ENCODE measurements around the gene RHOC.

The RHOC gene

DNA sequence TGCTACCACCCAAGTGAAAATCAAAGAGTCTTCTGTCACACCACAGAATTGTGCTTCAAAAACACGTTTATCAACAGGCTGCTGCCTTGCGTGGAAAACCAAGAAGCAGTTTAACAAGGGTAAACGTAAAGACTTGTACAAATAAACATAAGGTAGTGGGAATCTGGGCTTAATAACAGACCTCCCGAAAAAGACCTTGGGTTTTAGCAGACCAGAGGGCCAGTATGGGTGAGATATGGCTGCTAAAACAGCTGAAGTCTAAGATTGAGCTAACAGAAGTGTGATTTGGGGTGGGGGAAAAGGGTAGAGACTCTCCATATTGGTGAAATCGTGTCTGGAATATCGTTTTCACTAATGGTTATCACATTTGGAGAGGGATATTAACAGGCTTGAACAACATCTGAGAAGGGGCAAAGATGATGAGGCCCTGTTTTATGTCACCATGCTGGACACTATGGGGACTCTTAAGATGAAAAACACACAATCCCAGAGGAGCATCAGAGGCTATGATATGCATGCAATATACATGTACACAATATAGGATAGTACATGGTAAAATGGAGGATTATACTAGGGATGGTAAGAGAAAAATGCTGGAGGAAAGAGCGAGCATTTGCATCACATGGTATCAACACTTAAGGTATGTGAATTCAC is 31.1 kb downstream of the RHOC start:
- TF ChIP-seq POLR2AphosphoS5 (IDR thresholded peaks at IDR 0.05; ENCODE audit: low read depth), result no peak
- TF ChIP-seq, protein P1, sequence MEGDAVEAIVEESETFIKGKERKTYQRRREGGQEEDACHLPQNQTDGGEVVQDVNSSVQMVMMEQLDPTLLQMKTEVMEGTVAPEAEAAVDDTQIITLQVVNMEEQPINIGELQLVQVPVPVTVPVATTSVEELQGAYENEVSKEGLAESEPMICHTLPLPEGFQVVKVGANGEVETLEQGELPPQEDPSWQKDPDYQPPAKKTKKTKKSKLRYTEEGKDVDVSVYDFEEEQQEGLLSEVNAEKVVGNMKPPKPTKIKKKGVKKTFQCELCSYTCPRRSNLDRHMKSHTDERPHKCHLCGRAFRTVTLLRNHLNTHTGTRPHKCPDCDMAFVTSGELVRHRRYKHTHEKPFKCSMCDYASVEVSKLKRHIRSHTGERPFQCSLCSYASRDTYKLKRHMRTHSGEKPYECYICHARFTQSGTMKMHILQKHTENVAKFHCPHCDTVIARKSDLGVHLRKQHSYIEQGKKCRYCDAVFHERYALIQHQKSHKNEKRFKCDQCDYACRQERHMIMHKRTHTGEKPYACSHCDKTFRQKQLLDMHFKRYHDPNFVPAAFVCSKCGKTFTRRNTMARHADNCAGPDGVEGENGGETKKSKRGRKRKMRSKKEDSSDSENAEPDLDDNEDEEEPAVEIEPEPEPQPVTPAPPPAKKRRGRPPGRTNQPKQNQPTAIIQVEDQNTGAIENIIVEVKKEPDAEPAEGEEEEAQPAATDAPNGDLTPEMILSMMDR (IDR thresholded peaks at IDR 0.05; ENCODE audit: insufficient read depth, low read length), result no peak
- TF ChIP-seq, protein P2, sequence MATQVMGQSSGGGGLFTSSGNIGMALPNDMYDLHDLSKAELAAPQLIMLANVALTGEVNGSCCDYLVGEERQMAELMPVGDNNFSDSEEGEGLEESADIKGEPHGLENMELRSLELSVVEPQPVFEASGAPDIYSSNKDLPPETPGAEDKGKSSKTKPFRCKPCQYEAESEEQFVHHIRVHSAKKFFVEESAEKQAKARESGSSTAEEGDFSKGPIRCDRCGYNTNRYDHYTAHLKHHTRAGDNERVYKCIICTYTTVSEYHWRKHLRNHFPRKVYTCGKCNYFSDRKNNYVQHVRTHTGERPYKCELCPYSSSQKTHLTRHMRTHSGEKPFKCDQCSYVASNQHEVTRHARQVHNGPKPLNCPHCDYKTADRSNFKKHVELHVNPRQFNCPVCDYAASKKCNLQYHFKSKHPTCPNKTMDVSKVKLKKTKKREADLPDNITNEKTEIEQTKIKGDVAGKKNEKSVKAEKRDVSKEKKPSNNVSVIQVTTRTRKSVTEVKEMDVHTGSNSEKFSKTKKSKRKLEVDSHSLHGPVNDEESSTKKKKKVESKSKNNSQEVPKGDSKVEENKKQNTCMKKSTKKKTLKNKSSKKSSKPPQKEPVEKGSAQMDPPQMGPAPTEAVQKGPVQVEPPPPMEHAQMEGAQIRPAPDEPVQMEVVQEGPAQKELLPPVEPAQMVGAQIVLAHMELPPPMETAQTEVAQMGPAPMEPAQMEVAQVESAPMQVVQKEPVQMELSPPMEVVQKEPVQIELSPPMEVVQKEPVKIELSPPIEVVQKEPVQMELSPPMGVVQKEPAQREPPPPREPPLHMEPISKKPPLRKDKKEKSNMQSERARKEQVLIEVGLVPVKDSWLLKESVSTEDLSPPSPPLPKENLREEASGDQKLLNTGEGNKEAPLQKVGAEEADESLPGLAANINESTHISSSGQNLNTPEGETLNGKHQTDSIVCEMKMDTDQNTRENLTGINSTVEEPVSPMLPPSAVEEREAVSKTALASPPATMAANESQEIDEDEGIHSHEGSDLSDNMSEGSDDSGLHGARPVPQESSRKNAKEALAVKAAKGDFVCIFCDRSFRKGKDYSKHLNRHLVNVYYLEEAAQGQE (IDR thresholded peaks at IDR 0.05; ENCODE audit: insufficient replicate concordance, low read depth), result no peak
- no peak for TF ChIP-seq SPI1 (IDR thresholded peaks at IDR 0.05; ENCODE audit: borderline replicate concordance, low read depth)
- TF ChIP-seq GABPA (IDR thresholded peaks at IDR 0.05; ENCODE audit: low read depth), result no peak
- Histone ChIP-seq H3K4me3 (replicated peaks; ENCODE audit: insufficient read depth, low read length) (no peak overlapping the region; the same call in 1 of the 2 replicates), H3K27me3 (ENCODE audit: insufficient read depth, poor library complexity, severe bottlenecking) (no peaks in the 10 kb centered on the region), H3K27ac (replicated peaks) (no peak overlapping the region)
- DNase-seq (ENCODE audit: low read depth in 1 of 2, low spot score in 1 of 2), result no peak

DNA sequence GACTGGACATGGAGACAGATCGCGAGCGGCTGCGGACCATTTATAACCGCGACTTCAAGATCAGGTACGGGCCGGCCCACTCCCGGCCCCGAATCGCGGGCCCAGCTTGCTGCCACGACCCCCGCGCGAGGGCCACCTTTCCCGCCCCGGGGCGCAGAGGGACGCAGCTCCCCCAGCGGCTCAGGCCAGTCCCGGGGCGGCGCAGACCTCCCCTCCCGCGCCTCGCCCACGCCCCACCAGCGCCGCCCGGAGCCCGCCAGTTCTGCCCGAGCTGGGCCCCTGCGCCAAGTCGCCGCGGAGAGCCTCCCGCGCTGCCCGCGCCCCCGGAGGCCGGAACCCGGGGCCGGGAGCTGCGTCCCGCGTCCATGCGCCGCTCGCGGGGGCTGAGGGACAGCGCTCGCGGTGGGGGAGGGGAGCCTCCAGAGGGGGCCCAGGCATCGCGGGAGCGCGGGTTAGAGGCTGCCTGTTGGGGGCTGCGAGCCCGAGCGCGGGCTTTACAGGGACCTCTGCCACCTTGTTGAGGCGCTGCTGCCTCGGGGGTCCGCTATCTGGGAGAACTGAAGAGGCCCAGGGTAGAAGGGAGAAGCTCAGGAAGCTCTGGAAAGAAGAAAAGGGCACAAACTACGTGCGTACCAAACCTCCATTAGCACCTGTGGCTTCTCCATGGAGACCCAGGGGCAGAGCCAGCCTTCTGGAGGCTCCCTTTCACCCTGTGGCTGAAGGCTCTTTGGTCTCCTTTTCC is 31.8 kb downstream of the RHOC start:
- no peak for DNase-seq (ENCODE audit: low read depth in 1 of 2, low spot score in 1 of 2)
- TF ChIP-seq, protein P2 (IDR thresholded peaks at IDR 0.05; ENCODE audit: insufficient replicate concordance, low read depth), result no peak
- TF ChIP-seq SPI1 (IDR thresholded peaks at IDR 0.05; ENCODE audit: borderline replicate concordance, low read depth), result no peak
- TF ChIP-seq GABPA (IDR thresholded peaks at IDR 0.05; ENCODE audit: low read depth), result no peak
- TF ChIP-seq POLR2AphosphoS5 (IDR thresholded peaks at IDR 0.05; ENCODE audit: low read depth), result no peak
- TF ChIP-seq, protein P1 (IDR thresholded peaks at IDR 0.05; ENCODE audit: insufficient read depth, low read length), result no peak
- H3K27ac ChIP-seq (replicated peaks), result no peak overlapping the region
- H3K4me3 ChIP-seq (replicated peaks; ENCODE audit: insufficient read depth, low read length), result peak overlapping the region; percentile 80
- no peaks in the 10 kb centered on the region for H3K27me3 ChIP-seq (ENCODE audit: insufficient read depth, poor library complexity, severe bottlenecking)

DNA sequence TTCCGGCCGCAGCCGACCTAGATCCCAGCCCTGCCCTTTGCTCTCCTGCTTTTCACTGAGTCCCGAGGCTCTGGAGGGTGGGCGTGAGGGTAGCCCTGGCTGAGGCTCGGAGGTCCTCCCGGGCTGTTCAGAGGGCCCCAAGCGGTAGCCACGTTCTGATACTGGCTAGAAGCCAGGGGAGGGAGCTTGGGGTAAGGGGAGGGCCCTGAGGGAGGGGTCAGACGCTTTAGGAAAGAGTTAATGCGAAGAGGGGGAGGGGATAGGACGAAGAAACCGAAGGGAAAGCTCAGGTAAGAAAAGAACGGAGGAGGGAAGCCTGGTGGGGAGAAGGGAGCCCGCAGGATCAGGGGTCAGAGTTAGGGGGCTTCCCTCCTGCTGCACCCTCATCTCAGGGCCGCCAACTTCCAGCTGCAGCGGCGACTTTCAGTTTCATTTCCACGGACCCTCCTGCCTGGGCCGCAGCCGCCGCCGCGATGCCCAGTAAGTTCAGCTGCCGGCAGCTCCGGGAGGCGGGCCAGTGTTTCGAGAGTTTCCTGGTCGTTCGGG is 32.4 kb downstream of the RHOC start, which contains the start of gene MOV10:
TSS of gene MOV10 (plus strand) at position 220 of the 546 bp plus-strand sequence. CDS start at position 474, 254 bp downstream.
- H3K27ac ChIP-seq (replicated peaks), result no peak within 1 kb of the TSS

More for the DNA sequence above, 32.4 kb downstream of the RHOC start, which contains the start of gene MOV10:
- H3K27me3 ChIP-seq (ENCODE audit: insufficient read depth, poor library complexity, severe bottlenecking), result no peaks in the 10 kb centered on the region
- peak; percentile 34 to 36 for DNase-seq (ENCODE audit: low read depth in 1 of 2, low spot score in 1 of 2)
- H3K4me3 ChIP-seq (replicated peaks; ENCODE audit: insufficient read depth, low read length), result peak within 1 kb of the TSS; percentile 80
- TF ChIP-seq POLR2AphosphoS5 (IDR thresholded peaks at IDR 0.05; ENCODE audit: low read depth) (no peak; the same call in 1 of the 2 replicates), GABPA (IDR thresholded peaks at IDR 0.05; ENCODE audit: low read depth) (no peak), SPI1 (IDR thresholded peaks at IDR 0.05; ENCODE audit: borderline replicate concordance, low read depth) (no peak)
- TF ChIP-seq, protein P2 (IDR thresholded peaks at IDR 0.05; ENCODE audit: insufficient replicate concordance, low read depth), result no peak
- TF ChIP-seq, protein P1 (IDR thresholded peaks at IDR 0.05; ENCODE audit: insufficient read depth, low read length), result no peak

Data from HL-60 (cell line).